Nephron progenitor cell (in vitro differentiated cells): ENCODE results near the gene CXCL8.
"Not testable (repeated sequence)": the region's sequence is repeated elsewhere in the genome, so short reads cannot be mapped to it uniquely, and the experiment has no call there.

Experiments
- DNase-seq: peaks from one replicate; pipeline ENCODE4 v3.0.0; 2021
- H3K27ac Mint-ChIP-seq: 2 replicates; pipeline ENCODE4 v1.8.0; 2021; ENCODE audit warnings: mild to moderate bottlenecking, moderate library complexity, mixed read lengths
- H3K27me3 Mint-ChIP-seq: 2 replicates; pipeline ENCODE4 v1.8.0; 2021; ENCODE audit warnings: mild to moderate bottlenecking, low read depth, mixed read lengths; ENCODE audit not compliant: poor library complexity
- H3K36me3 Mint-ChIP-seq: 2 replicates; pipeline ENCODE4 v1.8.0; 2021; ENCODE audit warnings: low read depth, mixed read lengths
- H3K4me1 Mint-ChIP-seq: 2 replicates; pipeline ENCODE4 v1.8.0; 2021; ENCODE audit warnings: mixed read lengths
- H3K4me3 Mint-ChIP-seq: 2 replicates; pipeline ENCODE4 v1.8.0; 2021; ENCODE audit warnings: mild to moderate bottlenecking, moderate library complexity, mixed read lengths
- H3K9me3 Mint-ChIP-seq: 2 replicates; pipeline ENCODE4 v1.8.0; 2021; ENCODE audit warnings: mild to moderate bottlenecking, moderate library complexity, mixed read lengths
- TF ChIP-seq, protein P1 (sequence below): fragments of 200-600 bp; sonication (generic); IDR thresholded peaks from 2 replicates; pipeline ENCODE4 v1.5.0; 2021; ENCODE audit warnings: antibody characterized with exemption

Gene CXCL8

DNA sequence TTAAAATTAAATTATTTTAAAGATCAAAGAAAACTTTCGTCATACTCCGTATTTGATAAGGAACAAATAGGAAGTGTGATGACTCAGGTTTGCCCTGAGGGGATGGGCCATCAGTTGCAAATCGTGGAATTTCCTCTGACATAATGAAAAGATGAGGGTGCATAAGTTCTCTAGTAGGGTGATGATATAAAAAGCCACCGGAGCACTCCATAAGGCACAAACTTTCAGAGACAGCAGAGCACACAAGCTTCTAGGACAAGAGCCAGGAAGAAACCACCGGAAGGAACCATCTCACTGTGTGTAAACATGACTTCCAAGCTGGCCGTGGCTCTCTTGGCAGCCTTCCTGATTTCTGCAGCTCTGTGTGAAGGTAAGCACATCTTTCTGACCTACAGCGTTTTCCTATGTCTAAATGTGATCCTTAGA is at the start of gene CXCL8:
CXCL8 (plus strand) TSS at position 217 of the 426 bp plus-strand sequence; CDS start at position 307, 90 bp downstream.
- H3K36me3 Mint-ChIP-seq, result no peaks in the 10 kb centered on the region
- H3K4me1 Mint-ChIP-seq, result no peaks in the 10 kb centered on the region
- H3K27me3 Mint-ChIP-seq, result peaks cover 3% of the 10 kb centered on the region
- H3K9me3 Mint-ChIP-seq, result no peaks in the 10 kb centered on the region
- H3K4me3 Mint-ChIP-seq, result no peak within 1 kb of the TSS
- TF ChIP-seq, protein P1, sequence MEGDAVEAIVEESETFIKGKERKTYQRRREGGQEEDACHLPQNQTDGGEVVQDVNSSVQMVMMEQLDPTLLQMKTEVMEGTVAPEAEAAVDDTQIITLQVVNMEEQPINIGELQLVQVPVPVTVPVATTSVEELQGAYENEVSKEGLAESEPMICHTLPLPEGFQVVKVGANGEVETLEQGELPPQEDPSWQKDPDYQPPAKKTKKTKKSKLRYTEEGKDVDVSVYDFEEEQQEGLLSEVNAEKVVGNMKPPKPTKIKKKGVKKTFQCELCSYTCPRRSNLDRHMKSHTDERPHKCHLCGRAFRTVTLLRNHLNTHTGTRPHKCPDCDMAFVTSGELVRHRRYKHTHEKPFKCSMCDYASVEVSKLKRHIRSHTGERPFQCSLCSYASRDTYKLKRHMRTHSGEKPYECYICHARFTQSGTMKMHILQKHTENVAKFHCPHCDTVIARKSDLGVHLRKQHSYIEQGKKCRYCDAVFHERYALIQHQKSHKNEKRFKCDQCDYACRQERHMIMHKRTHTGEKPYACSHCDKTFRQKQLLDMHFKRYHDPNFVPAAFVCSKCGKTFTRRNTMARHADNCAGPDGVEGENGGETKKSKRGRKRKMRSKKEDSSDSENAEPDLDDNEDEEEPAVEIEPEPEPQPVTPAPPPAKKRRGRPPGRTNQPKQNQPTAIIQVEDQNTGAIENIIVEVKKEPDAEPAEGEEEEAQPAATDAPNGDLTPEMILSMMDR, result no peak
- H3K27ac Mint-ChIP-seq, result no peak within 1 kb of the TSS
- DNase-seq, result no peak

DNA sequence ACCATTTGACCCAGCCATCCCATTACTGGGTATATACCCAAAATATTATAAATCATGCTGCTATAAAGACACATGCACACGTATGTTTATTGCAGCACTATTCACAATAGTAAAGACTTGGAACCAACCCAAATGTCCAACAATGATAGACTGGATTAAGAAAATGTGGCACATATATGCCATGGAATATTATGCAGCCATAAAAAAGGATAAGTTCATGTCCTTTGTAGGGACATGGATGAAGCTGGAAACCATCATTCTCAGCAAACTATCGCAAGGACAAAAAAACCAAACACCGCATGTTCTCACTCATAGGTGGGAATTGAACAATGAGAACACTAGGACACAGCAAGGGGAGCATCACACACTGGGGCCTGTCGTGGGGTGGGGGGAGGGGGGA is 49.2 kb upstream of the CXCL8 start:
- H3K4me3 Mint-ChIP-seq, H3K9me3 Mint-ChIP-seq, H3K27ac Mint-ChIP-seq, H3K4me1 Mint-ChIP-seq, DNase-seq, H3K36me3 Mint-ChIP-seq, H3K27me3 Mint-ChIP-seq: not testable (repeated sequence)

DNA sequence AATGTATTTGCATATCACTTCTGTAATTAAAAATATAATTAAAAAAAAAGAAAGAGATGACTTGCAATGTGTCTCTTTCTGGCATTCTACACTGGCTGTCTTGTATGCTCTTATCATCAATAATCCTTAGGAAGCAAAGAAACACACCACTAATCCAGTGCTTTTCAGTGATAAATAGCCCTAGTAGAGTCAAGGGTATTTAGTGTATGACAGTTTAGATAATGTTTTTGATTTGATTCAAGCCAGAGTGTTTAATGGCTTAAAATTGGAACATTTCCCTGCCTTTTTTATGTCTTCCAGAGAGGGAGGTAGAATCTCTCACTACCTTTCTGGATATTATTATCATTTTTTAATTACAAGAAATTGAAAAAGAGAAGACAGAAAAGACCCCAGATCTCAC is 48.6 kb upstream of the CXCL8 start:
- no peak for DNase-seq
- Mint-ChIP-seq H3K4me1 (no peaks in the 10 kb centered on the region), H3K27ac (no peak overlapping the region), H3K27me3 (peaks cover 5% of the 10 kb centered on the region), H3K36me3 (no peaks in the 10 kb centered on the region), H3K4me3 (no peak overlapping the region), H3K9me3 (peaks cover 3% of the 10 kb centered on the region)
- TF ChIP-seq, protein P1, result no peak

DNA sequence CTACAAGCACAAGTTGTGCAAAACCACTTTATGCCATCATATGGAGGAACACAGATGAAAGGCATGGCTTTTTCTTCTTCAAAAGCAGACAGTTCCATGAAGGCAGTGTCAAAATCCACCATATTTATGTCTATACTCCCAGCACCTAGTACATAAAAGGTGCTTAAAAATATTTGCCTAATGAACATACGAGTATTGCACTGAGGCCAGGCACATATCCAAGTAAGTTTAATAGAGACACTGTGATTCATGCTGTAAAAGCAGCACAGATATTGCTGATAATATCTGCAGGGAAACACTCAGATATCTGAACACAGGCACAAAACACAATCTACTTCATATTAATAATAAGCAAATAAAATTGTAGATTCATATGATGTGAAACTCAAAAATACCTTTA is 48.1 kb upstream of the CXCL8 start:
- no peak for DNase-seq
- H3K36me3 Mint-ChIP-seq, result no peaks in the 10 kb centered on the region
- no peak overlapping the region for H3K4me3 Mint-ChIP-seq
- no peaks in the 10 kb centered on the region for H3K4me1 Mint-ChIP-seq
- peaks cover 5% of the 10 kb centered on the region for H3K27me3 Mint-ChIP-seq
- H3K9me3 Mint-ChIP-seq, result peaks cover 3% of the 10 kb centered on the region
- TF ChIP-seq, protein P1, result no peak
- H3K27ac Mint-ChIP-seq, result no peak overlapping the region

DNA sequence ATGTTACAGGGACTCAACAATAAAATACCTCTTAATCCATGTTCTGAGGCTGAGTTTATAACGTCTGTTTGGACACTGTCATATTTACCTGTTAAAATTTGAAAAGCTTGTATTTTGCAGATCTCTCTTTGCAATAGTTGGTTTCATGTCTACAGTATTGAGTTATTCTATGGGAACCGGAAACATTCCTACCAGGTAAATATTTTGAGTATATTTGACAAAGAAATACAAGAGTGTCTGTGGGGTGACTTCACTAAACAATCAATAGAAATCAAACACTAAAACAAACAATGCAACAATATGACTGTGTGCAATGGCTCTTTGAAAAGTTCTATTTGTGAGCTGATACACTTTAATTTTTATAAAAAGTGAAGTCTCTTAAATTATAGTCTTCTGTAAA is 47.7 kb upstream of the CXCL8 start:
- DNase-seq, result no peak
- Mint-ChIP-seq H3K27me3 (peaks cover 5% of the 10 kb centered on the region), H3K4me3 (no peak overlapping the region), H3K9me3 (peaks cover 3% of the 10 kb centered on the region), H3K4me1 (peaks cover under 1% of the 10 kb centered on the region), H3K36me3 (no peaks in the 10 kb centered on the region), H3K27ac (no peak overlapping the region)
- TF ChIP-seq, protein P1, result no peak

DNA sequence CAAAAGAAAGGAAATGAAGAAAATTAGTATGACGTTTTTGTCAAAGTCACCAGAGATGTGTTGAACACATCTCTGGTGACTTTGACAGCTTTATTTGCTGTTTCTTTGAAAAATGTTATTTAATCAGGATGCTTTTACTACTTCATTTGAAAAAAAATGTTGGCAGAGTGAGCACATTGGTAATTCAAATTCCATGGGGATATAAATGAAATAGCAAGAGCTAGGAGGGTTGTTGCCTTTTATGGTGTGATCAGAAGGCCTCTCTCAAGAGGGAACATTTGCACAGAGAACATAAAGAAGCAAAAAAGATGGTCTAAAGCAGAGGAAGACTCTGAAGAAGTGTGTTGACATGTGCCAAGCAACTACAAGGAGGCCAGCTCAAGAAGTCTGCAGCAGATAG is 46.6 kb upstream of the CXCL8 start:
- Mint-ChIP-seq H3K36me3 (no peaks in the 10 kb centered on the region), H3K27ac (no peak overlapping the region), H3K9me3 (peaks cover 3% of the 10 kb centered on the region), H3K4me3 (no peak overlapping the region), H3K27me3 (peaks cover 5% of the 10 kb centered on the region), H3K4me1 (peaks cover 7% of the 10 kb centered on the region)
- no peak for DNase-seq
- TF ChIP-seq, protein P1, result no peak
